HG02870 (cell line): ENCODE results near the gene ASTN2.
"Not testable (repeated sequence)": the region's sequence is repeated elsewhere in the genome, so short reads cannot be mapped to it uniquely, and the experiment has no call there.

Experiments
- ATAC-seq: cut with Tn5 transposase; IDR thresholded peaks from one replicate; pipeline ENCODE4 v1.9.1; 2021; ENCODE audit warnings: mild to moderate bottlenecking, moderate library complexity; ENCODE audit not compliant: unreplicated experiment

The ASTN2 gene

GRCh38 chr9:116891424-116891823 lies 523.4 kb downstream of the ASTN2 start:
- ATAC-seq, result no peak

GRCh38 chr9:116888476-116888875 lies 526.4 kb downstream of the ASTN2 start:
- not testable (repeated sequence) for ATAC-seq

- no peak for ATAC-seq
These were observed 526.8 kb downstream of the ASTN2 start for GRCh38 chr9:116888066-116888465.

GRCh38 chr9:116883676-116884075 lies 531.2 kb downstream of the ASTN2 start:
- ATAC-seq, result no peak

- no peak for ATAC-seq
These were observed 537.8 kb downstream of the ASTN2 start for GRCh38 chr9:116877072-116877471.

GRCh38 chr9:116875576-116875975 lies 539.3 kb downstream of the ASTN2 start:
- ATAC-seq, result no peak

GRCh38 chr9:116873937-116874914 lies 540.6 kb downstream of the ASTN2 start:
- no peak for ATAC-seq

GRCh38 chr9:116873491-116873890 lies 541.4 kb downstream of the ASTN2 start:
- ATAC-seq, result no peak

- no peak for ATAC-seq
These were observed 544.3 kb downstream of the ASTN2 start for GRCh38 chr9:116870566-116870965.

- ATAC-seq, result no peak
These were observed 546.7 kb downstream of the ASTN2 start for GRCh38 chr9:116868201-116868600.

GRCh38 chr9:116861321-116861720 lies 553.5 kb downstream of the ASTN2 start:
- ATAC-seq, result no peak

- ATAC-seq, result peak; percentile 57
These were observed 554.2 kb downstream of the ASTN2 start for GRCh38 chr9:116860509-116861120.

GRCh38 chr9:116859763-116860162 lies 555.1 kb downstream of the ASTN2 start:
- ATAC-seq, result no peak

GRCh38 chr9:116857321-116857720 lies 557.5 kb downstream of the ASTN2 start:
- no peak for ATAC-seq

- ATAC-seq, result peak; percentile 74
These were observed 558.8 kb downstream of the ASTN2 start for GRCh38 chr9:116855881-116856662.

GRCh38 chr9:116849721-116850120 lies 565.1 kb downstream of the ASTN2 start:
- no peak for ATAC-seq

- no peak for ATAC-seq
These were observed 570.2 kb downstream of the ASTN2 start for GRCh38 chr9:116844621-116845020.

- ATAC-seq, result peak; percentile 67
These were observed 570.8 kb downstream of the ASTN2 start for GRCh38 chr9:116843863-116844620.

GRCh38 chr9:116842658-116843057 lies 572.2 kb downstream of the ASTN2 start:
- no peak for ATAC-seq

GRCh38 chr9:116838468-116838867 lies 576.4 kb downstream of the ASTN2 start:
- not testable (repeated sequence) for ATAC-seq
